Stomach (tissue), 9 donors: ENCODE measurements around the gene NANS. TPM values are rescaled to one million over a fixed set of nuclear protein-coding genes. Genes with fewer than 3 reads are reported as not detected.
"Not testable (repeated sequence)": the region's sequence is repeated elsewhere in the genome, so short reads cannot be mapped to it uniquely, and the experiment has no call there.

Source experiments
- DNase-seq, 2 donors: peaks; one replicate each; pipeline versions ENCODE4 v3.0.0 to v3.0.0-alpha.2; 2013 to 2019
- H3K27ac ChIP-seq, 5 donors: fragments of 200-600 bp in 4 of 5; sonication (generic) in 4 of 5; one replicate each; pipeline ENCODE4 v1.5.1; 2013 to 2019; ENCODE audit warnings: mild to moderate bottlenecking in 1 of 5, moderate library complexity in 1 of 5
- H3K27me3 ChIP-seq, 3 donors: fragments of 200-600 bp; sonication (generic); one replicate each; pipeline ENCODE4 v1.5.1; 2017 to 2019; ENCODE audit warnings: mixed run types in 1 of 3
- H3K36me3 ChIP-seq, 4 donors: fragments of 200-600 bp; sonication (generic); 1 replicate in 3 of 4; 2 replicates in 1 of 4; pipeline ENCODE4 v1.5.1; 2016 to 2019
- H3K4me1 ChIP-seq, 4 donors: fragments of 200-600 bp; sonication (generic); one replicate each; pipeline ENCODE4 v1.5.1; 2016 to 2019
- H3K4me3 ChIP-seq, 4 donors: fragments of 200-600 bp; sonication (generic) in 3 of 4; one replicate each; pipeline ENCODE4 v1.5.1; 2016 to 2019; ENCODE audit warnings: mild to moderate bottlenecking in 1 of 4
- H3K9me3 ChIP-seq, 4 donors: fragments of 200-600 bp; sonication (generic); one replicate each; pipeline ENCODE4 v1.5.1; 2016 to 2019
- EP300 ChIP-seq: sonication (generic); formaldehyde crosslinking; IDR thresholded peaks from one replicate; pipeline ENCODE4 v1.6.1; 2017; ENCODE audit warnings: antibody characterized with exemption
- POLR2A ChIP-seq, 4 donors: fragments of 450-650 bp; IDR thresholded peaks; one replicate each; pipeline ENCODE4 v1.6.1; 2016; ENCODE audit warnings: antibody characterized with exemption in 4 of 4, control low read depth in 2 of 4, mild to moderate bottlenecking in 1 of 4, moderate library complexity in 1 of 4
- POLR2AphosphoS5 ChIP-seq, 3 donors: sonication (generic); formaldehyde crosslinking; IDR thresholded peaks; one replicate each; pipeline ENCODE4 v1.6.1; 2016; ENCODE audit warnings: antibody characterized with exemption in 3 of 3
- WGBS, 5 donors: extraction: QIAGEN DNeasy Blood & Tissue Kit in 3 of 5; methylation state at CpG; one replicate each; pipeline versions ENCODE4 v1.1.5 to v1.1.7; 2013 to 2018; 5-methylcytosine and 5-hydroxymethylcytosine counted together
- intact Hi-C: fragments of 100-400 bp; cut with DNase I; formaldehyde crosslinking; loops from one replicate; pipeline ENCODE4 v1.15.1; 2023; ENCODE audit warnings: low total_unique reads
- polyA plus RNA-seq, 3 donors: library from polyadenylated mRNA; stranded (reverse); fragments of 200-250 nt; gene quantifications; one replicate each; pipeline ENCODE4 v1.2.3, GENCODE V29; 2013
- total RNA-seq, 5 donors: library from RNA; depleted of rRNA; stranded (reverse); fragments of >200 nt; gene quantifications; one replicate each; pipeline versions ENCODE4 v1.1.0 to v1.2.3, GENCODE V29; 2014 to 2016
- TF ChIP-seq, protein P1 (sequence below), 7 experiments: fragments of 450-650 bp in 4 of 7; fragments of 200-600 bp in 3 of 7; sonication (generic) in 3 of 7; IDR thresholded peaks; one replicate each; pipeline ENCODE4 v1.5.1; 2016 to 2019; ENCODE audit warnings: antibody characterized with exemption in 7 of 7, control low read depth in 2 of 7, mild to moderate bottlenecking in 1 of 7
- donor health status: healthy with polysubstance abuse.
- donor health status: Bipolar disorder and iron deficiency.
- donor health status: healthy.

The NANS gene
- total and polyA plus RNA-seq, 8 donors: 12.1 to 261 (median 92.1) TPM

DNA sequence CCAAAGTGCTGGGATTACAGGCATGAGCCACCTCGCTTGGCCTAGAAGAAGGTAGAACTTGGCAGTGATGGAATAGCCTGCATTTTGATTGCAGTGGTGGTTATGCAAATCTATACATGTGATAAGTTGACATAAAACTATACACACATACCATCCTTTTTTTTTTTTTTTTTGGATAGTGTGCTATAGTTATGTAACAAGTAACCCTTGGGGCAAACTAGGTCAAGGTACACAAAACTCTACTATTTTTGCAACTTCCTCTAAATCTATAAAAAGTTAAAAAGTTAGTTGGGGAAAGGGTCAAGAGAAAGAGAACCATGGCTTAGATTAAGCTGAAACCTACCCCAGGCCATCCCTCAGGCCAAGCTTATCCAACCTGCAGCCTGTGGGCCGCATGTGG lies 51.4 kb downstream of the NANS start:
- Histone ChIP-seq H3K4me1 (peaks cover 0 to 7% (median 0%) of the 10 kb centered on the region in 4 donors), H3K4me3 (no peak overlapping the region), H3K9me3 (no peaks in the 10 kb centered on the region), H3K27ac (peak overlapping the region in 2 of 5 donors; percentile 43 to 68), H3K36me3 (peaks cover 5 to 59% (median 19%) of the 10 kb centered on the region in 4 donors), H3K27me3 (no peaks in the 10 kb centered on the region)
- intact Hi-C loops: no loop called here
- DNase-seq: no peak
- TF ChIP-seq, protein P1, sequence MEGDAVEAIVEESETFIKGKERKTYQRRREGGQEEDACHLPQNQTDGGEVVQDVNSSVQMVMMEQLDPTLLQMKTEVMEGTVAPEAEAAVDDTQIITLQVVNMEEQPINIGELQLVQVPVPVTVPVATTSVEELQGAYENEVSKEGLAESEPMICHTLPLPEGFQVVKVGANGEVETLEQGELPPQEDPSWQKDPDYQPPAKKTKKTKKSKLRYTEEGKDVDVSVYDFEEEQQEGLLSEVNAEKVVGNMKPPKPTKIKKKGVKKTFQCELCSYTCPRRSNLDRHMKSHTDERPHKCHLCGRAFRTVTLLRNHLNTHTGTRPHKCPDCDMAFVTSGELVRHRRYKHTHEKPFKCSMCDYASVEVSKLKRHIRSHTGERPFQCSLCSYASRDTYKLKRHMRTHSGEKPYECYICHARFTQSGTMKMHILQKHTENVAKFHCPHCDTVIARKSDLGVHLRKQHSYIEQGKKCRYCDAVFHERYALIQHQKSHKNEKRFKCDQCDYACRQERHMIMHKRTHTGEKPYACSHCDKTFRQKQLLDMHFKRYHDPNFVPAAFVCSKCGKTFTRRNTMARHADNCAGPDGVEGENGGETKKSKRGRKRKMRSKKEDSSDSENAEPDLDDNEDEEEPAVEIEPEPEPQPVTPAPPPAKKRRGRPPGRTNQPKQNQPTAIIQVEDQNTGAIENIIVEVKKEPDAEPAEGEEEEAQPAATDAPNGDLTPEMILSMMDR (IDR thresholded peaks at IDR 0.05): no peak
- TF ChIP-seq POLR2AphosphoS5 (IDR thresholded peaks at IDR 0.05) (no peak), EP300 (no peak), POLR2A (IDR thresholded peaks at IDR 0.05) (no peak)
- 90 to 97% (median 95%) methylated on average over 2 of the region's 2 CpGs for WGBS, 5 donors

DNA sequence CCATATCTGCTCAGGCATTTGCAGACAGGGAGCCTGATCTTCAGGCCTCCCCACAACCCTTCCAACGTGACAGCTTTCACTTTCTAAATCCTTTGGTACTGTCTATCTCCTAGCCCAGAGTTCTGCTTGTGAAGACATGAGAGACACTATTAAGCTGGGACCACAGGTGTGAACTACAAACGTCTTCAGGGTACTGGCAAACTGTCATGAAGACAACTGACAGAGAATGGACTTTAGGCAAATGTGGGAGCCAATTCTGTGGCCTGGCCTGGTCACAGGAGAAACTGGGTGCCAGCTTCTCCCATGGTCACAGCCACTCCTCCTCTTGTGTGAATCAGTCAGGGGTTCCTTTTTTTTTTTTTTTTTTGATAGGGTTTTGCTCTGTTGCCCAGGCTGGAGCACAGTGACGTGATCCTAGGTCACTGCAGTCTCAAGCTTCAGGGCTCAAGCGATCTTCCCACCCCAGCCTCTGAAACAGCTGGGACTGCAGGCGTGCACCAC lies 52.0 kb downstream of the NANS start:
- TF ChIP-seq POLR2AphosphoS5 (IDR thresholded peaks at IDR 0.05) (no peak), POLR2A (IDR thresholded peaks at IDR 0.05) (no peak), EP300 (no peak)
- TF ChIP-seq, protein P1 (IDR thresholded peaks at IDR 0.05): no peak
- peak overlapping the region in 3 of 5 donors; percentile 29 to 68 (median 43) for H3K27ac ChIP-seq
- H3K4me3 ChIP-seq: no peak overlapping the region
- intact Hi-C loops: no loop called here
- peaks cover 0 to 7% (median 0%) of the 10 kb centered on the region in 4 donors for H3K4me1 ChIP-seq
- H3K27me3 ChIP-seq: no peaks in the 10 kb centered on the region
- whole genome bisulfite sequencing, 5 donors: 69 to 78% (median 72%) methylated on average over 5 of the region's 5 CpGs
- H3K9me3 ChIP-seq: no peaks in the 10 kb centered on the region
- H3K36me3 ChIP-seq: peaks cover 5 to 59% (median 19%) of the 10 kb centered on the region in 4 donors
- peak in 1 of 2 donors; percentile 46 for DNase-seq

DNA sequence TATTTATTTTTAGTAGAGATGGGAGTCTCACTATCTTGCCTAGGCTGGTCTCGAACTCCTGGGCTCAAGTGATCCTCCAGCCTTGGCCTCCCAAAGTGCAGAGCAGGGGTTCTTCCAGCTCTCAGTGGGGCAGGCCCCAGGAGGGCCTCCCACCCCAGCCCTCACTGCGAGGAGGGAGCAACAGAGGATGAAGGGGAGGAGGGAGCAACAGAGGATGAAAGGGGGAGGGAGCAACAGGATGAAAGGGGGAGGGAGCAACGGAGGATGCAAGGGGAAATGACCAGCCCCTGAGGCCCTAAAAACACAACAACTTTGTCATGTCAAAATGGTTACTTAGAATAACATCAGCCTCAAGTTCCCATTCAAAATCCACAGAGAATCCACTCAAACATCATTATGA lies 52.5 kb downstream of the NANS start:
- Histone ChIP-seq H3K9me3 (no peaks in the 10 kb centered on the region), H3K4me3 (no peak overlapping the region), H3K36me3 (peaks cover 5 to 59% (median 19%) of the 10 kb centered on the region in 4 donors), H3K27me3 (no peaks in the 10 kb centered on the region), H3K27ac (peak overlapping the region in 3 of 5 donors; percentile 29 to 68 (median 43)), H3K4me1 (peaks cover 0 to 7% (median 0%) of the 10 kb centered on the region in 4 donors)
- 51 to 76% (median 69%) methylated on average over 3 of the region's 3 CpGs for WGBS, 5 donors
- DNase-seq: no peak
- TF ChIP-seq POLR2AphosphoS5 (IDR thresholded peaks at IDR 0.05): no peak
- no peak for TF ChIP-seq EP300
- no peak for TF ChIP-seq POLR2A (IDR thresholded peaks at IDR 0.05)
- TF ChIP-seq, protein P1 (IDR thresholded peaks at IDR 0.05): no peak
- intact Hi-C loops: no loop called here

DNA sequence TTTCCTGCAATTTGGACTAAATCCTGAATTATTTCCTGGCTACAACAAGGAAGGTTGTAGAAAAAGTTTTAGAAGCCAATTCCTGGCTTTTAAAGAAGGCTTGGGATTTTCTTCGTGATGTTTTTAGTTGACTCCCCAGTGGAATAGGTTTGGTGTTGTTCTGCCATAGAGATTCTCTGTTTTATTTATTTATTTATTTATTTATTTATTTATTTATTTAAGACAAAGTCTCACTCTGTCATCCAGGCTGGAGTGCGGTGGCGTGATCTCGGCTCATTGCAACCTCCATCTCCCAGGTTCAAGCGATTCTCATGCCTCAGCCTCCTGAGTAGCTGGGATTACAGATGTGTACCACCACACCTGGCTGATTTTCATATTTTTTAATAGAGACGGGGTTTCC lies 60.6 kb downstream of the NANS start:
- H3K4me3 ChIP-seq, H3K27ac ChIP-seq, DNase-seq, H3K27me3 ChIP-seq, intact Hi-C loops, H3K9me3 ChIP-seq, H3K36me3 ChIP-seq: not testable (repeated sequence)
- H3K4me1 ChIP-seq: peaks cover 18 to 48% (median 26%) of the 10 kb centered on the region in 4 donors
- 94 to 98% (median 97%) methylated on average over 6 of the region's 6 CpGs for WGBS, 5 donors

DNA sequence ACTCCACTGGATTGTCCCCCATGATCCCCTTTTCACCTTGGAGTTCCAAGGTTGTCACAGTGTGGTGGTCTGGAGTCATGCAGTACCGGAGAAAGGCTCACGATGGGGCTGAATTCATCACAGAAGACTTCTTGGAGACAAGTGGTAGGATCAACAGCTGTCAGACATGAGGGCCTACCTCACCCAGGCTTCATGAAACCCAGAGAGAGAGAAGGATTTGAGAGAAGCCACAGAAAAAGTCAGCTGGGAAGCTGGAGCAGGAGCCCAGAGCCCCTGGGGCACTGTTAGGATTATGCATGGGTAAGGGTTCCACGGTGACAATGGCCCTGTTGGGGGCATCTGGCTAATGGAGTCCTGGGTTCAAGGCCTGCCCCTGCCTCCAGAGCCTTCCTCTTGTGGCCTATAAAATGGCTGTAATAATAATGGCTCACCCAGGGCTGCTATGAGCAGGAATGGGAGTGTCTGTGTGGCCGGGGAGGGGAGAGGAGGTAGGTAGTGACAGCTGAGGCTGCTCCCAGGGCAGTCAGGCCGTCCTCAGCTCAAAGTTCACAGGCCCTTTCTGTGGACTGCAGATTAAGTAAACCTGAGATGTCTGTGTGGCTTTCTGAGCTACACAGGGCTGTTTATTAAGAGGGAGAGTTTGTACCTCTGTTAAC lies 61.6 kb downstream of the NANS start:
- H3K27ac ChIP-seq: peak overlapping the region; percentile 82 to 92 (median 84)
- TF ChIP-seq POLR2A (IDR thresholded peaks at IDR 0.05) (no peak), EP300 (no peak), POLR2AphosphoS5 (IDR thresholded peaks at IDR 0.05) (no peak)
- TF ChIP-seq, protein P1 (IDR thresholded peaks at IDR 0.05): no peak
- peaks cover 0 to 6% (median 0%) of the 10 kb centered on the region in 4 donors for H3K36me3 ChIP-seq
- WGBS, 5 donors: 43 to 64% (median 52%) methylated on average over 5 of the region's 5 CpGs
- no peaks in the 10 kb centered on the region for H3K9me3 ChIP-seq
- H3K27me3 ChIP-seq: no peaks in the 10 kb centered on the region
- peak overlapping the region; percentile 70 to 83 (median 78) for H3K4me3 ChIP-seq
- intact Hi-C loops: no loop called here
- peak; percentile 52 to 63 for DNase-seq
- H3K4me1 ChIP-seq: peaks cover 18 to 48% (median 26%) of the 10 kb centered on the region in 4 donors
